Measurements from ENCODE around the gene FLT3.

GRCh38 chr13:27978301-27978968, 121.9 kb downstream of the FLT3 start:
- TF ChIP-seq POLR2A (IDR thresholded peaks at IDR 0.05), result peak; percentile 69
- peak in 2 of 3 donors; percentile 50 to 57 for TF ChIP-seq POLR2AphosphoS5 (IDR thresholded peaks at IDR 0.05)
